Frontal cortex (tissue), 4 donors: ENCODE measurements around the gene TRMT1. TPM values are rescaled to one million over a fixed set of nuclear protein-coding genes. Genes with fewer than 3 reads are reported as not detected.
A peak's percentile ranks its signal among the peaks of the same experiment; 100 is the strongest.

ENCODE experiments used
- DNase-seq, 2 donors: peaks; one replicate each; pipeline ENCODE4 v3.0.0; 2012; ENCODE audit warnings: low spot score in 2 of 2
- FAIRE-seq: peaks from 2 replicates; lab custom pipeline; 2012; peaks lifted over from hg19 to GRCh38; lab: Jason Lieb, UNC
- total RNA-seq: library from RNA; depleted of rRNA; stranded (reverse); fragments of >200 nt; gene quantifications from one replicate; pipeline ENCODE4 v1.2.3, GENCODE V29; 2014
- donor health status: control.
- donor health status: control.
- donor health status: control.

TRMT1 gene
- total RNA-seq, 1 donor from 2014 or later = 17.9 TPM

DNA sequence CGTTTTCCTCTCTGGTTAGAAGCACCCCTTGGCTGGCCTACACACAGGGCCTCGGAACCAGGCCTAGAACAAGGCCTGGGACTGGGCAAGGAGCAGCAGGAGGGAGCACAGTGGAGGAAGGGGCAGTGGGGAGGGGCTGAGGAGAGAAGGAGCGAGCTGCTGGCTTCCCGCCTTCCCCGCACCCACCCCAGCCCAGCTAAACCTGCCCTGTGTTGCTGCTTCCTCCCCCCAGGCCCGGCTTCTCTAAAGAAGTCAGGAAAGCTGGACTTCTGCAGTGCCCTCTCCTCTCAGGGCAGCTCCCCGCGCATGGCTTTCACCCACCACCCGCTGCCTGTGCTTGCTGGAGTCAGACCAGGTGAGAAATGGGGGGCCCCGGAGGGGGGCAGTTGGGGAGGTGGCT is 38.2 kb downstream of the TRMT1 start:
- DNase-seq (no peak), FAIRE-seq (no peak)

DNA sequence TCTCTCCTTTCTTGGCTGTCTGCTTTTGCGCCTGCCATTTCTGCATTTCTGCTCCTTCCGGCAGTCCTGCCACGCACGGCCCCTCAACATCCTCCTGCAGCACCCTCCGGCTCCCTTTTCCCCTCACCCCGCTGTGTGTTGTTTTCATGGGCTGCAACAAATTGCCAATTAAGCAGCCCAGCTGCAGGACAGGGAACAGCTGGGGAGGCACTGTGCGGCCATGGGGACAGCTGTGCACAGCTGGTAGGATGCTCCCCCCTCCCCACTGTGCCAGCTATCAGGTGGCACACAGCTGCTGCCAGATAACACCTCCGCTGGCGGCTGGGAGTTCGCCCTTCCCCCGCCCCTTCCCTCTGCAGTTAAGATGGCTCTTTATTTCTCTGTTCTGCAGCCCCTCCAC is 39.3 kb downstream of the TRMT1 start:
- DNase-seq = peak in 1 of 2 donors; percentile 70

DNA sequence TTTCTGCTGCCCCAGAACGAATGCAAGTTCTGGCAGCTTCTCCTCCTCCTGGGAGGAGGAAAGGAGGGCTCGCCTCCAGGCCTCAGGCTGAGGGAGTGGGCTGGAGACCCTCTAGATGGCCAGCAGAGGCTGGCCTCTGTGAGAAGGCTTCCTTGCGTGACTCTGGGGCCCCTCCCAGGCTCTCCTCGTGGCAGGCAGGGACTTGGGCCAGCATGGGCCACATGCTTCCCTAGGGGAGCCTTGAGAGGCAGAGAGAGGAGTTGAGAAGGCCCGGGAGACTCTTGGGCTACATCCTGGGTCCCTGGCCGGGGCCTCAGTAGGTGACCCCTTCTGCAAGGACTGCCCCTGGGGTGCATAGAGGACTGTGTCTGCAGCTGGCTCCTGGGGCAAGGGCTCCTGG is 39.8 kb downstream of the TRMT1 start:
- DNase-seq (no peak), FAIRE-seq (no peak)

More for the DNA sequence above, 39.3 kb downstream of the TRMT1 start:
- FAIRE-seq = no peak

DNA sequence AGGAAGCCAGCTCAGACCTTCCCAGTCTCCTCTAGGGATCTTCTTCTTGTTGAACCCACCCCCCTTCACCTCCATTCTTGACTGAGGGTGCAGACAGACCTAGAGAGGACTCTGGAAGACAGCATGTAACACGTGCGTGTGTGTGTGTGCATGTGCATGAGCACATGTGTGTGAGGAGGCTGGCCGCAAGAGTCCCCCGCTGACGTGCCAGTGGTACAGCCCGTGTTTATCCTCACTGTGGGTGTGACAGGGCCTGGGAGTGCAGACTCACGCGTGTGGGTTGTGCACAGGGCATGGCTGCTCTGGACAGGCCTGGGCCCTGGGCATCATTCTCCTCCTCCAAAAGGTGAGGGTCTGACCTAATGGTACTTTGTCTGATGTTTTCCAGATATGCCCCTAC is 40.2 kb downstream of the TRMT1 start:
- no peak for FAIRE-seq
- DNase-seq = no peak

DNA sequence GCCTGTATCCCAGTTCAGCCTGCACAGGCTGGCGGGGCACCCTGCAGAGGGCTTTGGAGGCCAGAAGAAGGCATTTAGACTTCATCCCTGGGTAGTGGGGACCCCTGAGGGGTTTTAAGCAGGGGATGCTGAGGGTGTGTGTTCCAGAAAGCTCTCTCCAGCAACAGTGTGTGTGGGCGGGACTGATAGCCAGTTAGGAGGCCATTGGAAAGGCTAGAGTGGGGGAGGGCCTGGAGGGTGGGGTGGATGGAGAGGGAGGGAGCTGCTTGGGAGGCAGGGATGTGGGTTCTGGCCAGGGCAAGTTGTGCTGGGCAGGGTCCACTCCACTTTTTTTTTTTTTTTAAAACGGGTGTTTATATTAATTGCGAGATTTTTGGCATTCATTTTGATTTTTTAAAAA is 42.2 kb downstream of the TRMT1 start:
- FAIRE-seq = no peak
- DNase-seq = no peak

DNA sequence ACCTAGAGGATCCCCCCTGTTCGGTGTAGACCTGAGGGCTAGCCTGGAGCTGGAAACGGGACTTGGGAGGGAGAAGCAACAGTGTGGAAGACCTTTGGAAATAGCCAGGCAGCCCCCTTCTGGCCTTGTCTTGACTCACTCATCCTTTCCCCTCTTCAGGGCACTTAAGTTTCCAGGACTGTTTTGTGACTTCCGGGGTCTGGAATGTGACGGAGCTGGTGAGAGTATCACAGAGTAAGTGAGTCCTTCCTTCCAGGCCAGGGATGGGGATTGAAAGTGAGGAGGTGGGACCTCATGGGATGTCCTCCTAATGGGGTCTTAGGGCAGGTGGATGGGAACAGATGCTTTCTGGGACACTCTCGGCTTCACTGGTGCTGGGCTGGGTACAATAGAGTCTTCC is 43.3 kb downstream of the TRMT1 start:
- DNase-seq (no peak), FAIRE-seq (no peak)

DNA sequence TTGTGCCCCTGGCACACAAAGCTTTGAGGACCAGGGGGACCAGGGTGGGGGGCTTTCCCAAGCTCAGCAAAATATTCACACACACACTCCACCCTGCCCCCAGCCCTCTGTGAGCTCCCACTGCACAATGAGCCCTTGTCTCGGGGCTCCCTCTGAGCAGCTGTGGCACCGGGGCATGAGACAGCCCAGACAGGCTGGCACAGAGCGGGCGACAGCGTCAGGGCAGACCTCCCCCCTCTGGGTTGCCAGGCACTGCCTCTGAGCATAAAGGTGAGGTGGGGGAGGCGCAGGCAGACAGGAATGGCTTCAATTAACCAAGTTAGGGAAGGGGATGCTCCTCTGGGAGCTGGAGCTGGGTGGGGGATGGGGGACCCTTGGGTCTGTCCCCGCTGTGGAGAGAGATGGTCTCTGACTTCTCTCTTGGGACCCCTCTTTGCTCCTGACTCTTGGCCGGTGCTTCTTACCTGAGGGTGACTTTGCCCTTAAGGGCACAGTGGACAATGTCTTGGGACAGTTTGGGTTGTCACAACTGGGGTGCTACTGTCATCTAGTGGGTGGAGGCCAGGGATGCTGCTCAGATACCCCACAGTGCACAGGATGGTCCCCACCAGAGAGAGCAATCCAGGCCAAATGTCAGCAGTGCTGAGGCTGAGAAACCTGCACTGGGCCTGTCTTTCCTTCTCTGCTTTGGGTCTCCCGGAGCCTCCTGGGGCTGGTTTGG is 44.2 kb downstream of the TRMT1 start:
- FAIRE-seq = no peak

DNA sequence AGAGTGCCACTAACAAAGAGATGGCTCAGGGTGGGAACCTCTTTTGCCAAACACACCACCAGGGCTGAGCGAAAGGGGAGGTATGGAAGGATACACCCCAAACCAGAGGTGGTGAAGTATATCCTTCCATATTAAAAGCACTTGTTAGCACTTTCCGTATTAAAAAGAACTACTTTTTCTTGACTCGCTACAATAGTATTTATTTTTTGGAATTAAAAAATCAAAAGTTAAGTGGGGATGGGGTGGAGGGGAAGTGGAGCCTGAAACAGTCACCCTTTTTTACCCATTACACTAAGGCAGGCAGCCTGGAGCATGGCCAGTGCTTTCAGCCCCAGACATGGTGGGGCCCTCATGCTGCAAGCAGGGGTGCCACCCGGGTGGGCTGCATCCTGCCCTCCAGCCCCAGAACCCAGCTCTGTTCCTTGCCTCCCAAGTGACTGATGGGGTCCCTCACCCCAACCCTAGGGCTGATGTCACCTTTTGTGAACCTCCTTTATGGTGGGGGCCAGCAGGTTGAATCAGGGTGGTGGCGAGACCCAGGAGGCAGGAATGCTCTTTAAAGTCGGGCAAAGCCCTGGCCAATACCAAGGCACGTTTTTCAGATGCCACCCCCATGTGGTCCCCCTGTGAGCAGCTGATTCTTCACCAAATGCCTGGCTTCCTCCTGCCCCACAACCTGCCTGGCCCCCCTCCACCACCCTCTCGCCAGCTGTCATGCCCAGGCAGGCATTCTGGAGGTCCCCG is 44.9 kb downstream of the TRMT1 start:
- FAIRE-seq = no peak
- DNase-seq = no peak

More for the DNA sequence above, 44.2 kb downstream of the TRMT1 start:
- peak in 1 of 2 donors; percentile 73 for DNase-seq

DNA sequence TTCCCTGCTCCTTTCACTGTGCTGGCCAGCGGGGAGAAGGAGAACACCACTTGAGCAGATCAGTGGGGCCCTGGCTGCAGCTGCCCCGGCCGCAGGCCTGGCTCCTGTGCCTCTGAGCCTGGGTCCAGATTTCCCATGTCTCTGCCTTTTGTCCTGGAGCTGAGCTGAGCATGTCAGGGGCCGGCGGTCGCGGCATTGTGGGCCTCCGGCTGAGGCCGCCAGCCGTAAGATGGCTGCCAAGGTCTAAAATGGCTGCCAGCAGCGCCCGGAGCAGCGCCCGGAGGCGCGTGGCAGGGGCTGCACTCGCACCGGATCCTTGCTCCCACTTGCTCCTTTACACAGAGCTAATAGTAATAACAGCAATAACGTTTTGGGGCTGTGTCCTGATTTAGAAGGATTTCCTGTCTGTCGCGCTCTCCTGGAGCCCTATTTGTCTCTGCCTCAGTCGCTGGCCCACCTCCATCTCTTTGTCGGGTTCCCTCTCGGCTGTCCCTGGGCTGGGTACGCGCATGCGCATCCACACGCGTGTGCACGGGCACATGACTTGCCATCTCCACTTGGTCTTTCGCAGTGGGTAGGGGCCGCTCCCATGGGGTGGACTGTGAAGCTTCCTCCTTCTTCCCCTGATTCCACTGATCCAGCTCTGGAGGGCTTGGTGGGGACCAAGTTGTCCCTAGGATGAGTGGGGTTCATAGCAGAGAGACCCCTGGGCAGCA is 46.0 kb downstream of the TRMT1 start:
- no peak for FAIRE-seq
- no peak for DNase-seq

DNA sequence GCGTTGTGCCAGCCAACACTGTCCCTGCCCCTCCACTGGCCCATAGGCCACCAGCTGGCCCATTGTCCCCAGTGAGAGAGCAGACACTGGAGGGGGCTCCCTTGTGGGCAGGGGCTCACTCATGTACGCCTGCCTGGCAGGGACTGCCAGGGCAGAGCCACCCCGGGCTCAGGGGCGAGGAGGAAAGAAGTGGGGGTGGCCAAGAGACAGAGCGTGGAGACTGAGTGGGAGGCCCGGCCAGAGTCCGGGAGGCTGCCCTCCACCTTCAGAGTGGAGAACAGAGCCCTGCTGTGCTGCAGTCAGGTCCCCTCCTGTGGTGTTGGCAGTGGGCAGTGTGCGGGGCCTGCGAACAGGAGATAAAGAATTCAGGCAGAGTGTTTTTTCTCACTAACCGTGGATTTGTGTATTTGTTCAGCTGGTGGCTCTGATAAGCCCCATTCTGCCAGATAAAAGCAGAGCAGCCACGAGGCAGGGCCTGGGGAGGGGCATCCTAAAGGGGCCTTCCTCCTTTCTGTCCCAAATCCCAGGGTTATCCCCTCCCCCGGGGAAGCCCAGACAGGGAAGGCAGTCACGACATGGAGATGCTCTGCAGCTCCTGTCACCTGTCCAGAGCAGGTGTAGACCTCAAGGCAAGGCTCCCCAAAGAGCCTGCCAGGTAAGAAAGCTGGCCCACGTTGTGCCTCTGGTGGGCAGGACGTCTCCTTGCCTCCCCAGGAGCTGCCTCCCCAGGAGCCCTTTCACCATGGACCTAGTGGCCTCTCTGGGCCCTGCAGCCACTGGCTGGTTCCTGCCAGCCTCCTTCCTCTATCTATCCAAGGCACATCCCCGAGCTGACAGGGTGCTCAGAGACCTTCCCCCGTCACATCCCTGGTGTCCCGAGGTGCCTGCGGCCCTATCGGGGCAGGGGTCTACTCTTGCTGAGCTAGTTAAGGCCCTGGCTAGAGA is 46.9 kb downstream of the TRMT1 start:
- DNase-seq (no peak), FAIRE-seq (no peak)

DNA sequence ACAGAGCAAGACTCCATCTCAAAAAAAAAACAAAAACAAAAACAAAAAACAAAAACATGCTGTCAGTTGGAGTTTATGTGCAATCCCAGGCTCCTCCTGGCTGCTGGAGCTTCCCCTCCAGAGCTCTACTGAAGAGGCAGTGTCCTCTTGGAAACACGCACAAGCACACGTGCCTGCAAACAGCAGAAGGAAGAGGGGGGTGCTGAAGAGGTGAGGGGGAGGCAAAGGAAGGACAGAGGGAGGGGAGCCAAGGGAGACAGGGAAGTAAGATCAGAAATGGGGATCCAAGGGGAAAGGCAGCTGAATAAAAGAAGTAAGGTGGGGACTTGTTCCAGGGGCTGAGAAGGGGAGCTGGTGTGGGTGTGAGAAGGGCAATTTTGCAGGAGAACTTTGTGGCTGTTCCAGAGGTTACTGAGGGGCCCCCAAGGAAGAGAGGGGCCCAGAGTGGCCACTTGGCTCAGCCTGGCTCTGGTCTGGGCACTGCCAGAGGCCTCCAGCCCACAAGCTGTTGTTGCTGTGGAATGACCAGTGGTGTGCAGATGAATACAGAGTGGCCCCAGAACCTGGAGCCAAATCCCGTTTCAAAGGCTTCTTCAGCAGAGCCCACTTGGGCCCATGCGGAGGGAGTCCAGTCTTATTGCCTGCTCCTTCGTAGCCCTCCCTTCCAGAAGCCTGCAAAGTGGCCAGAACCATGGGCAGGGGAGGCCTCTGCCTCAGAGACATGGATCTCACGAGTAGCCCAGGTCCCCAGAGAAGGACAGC is 48.3 kb downstream of the TRMT1 start:
- no peak for DNase-seq
- FAIRE-seq = no peak

DNA sequence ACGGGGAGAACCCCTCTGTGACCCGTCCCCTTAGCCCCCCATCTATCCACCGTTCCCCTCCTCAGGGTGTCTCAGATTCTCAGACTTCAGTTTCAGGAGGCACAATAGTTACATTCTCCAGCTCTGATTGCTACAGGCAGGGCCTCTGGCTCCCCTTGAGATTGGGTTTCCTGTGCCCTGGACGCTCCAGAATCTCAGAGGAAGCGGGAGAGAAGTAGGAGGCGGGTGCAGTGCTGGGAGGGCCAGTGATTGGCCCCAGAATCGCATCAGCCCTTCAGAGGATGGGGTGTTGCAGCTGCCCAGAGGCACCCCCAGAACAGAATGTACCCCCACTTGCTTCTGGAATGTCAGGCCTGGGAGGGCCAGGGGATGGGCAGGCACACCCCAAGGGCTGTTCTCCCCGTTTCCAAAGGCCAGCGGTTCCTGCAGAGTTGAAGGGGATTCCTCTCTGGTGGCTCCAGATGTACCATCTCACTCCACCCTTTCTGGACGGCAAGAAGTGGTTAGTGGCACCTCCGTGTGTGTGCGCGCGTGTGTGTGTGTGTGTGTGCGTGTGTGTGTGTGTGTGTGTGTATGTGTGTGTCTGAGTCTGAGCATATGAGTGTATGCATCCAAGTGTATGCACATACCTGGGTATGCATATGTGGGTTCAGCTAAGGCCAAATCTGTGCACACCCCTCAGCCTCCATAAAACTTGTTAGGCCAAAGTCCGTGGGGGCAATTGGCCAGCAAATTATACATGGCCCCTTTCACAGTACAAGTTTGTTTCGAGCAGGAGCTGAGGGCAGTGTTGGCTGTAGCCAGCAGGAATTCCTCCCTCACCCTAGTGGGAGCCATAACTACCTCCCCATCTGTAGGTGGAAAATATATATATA is 49.4 kb downstream of the TRMT1 start:
- DNase-seq (no peak), FAIRE-seq (no peak)

DNA sequence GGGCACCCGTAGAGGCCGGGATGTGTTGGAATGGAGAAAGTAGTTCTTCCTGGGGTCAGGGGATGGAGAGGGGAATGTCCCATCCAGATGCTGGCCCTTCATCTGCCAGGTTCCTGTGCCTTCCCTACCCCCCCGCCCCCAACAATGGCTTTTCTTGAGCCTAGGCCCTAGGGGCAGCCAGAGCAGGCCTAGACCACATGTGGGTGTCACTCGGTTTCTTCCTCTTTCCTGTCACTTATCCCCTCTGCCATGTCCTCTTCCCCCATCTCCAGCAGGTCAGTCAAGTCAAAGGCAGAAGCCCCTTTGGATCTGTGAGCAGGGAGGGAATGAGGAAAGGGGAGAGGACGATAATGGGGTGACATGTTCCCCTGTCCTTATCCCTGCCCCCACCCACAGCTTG is 50.3 kb downstream of the TRMT1 start:
- DNase-seq (no peak), FAIRE-seq (no peak)

DNA sequence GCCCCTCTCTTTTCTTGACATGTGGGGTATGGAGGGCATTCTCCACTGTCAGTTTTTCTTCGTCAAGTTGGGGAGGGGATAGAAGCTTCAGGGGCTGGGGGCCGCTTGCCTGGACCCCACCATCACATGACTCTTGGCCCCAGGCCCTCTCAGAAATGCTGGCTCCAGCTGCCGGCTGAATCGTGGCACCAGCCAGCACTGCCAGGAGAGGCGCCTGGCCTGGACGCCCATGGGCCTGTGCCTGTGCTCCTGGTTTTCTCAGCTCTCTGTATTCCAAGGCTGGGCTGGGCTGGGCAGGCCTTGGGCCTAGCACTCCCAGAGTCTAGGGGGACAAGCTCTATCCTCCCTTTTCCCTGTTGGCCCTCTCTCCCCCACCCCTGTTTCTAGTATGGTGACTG is 52.4 kb downstream of the TRMT1 start:
- FAIRE-seq = no peak
- no peak for DNase-seq

DNA sequence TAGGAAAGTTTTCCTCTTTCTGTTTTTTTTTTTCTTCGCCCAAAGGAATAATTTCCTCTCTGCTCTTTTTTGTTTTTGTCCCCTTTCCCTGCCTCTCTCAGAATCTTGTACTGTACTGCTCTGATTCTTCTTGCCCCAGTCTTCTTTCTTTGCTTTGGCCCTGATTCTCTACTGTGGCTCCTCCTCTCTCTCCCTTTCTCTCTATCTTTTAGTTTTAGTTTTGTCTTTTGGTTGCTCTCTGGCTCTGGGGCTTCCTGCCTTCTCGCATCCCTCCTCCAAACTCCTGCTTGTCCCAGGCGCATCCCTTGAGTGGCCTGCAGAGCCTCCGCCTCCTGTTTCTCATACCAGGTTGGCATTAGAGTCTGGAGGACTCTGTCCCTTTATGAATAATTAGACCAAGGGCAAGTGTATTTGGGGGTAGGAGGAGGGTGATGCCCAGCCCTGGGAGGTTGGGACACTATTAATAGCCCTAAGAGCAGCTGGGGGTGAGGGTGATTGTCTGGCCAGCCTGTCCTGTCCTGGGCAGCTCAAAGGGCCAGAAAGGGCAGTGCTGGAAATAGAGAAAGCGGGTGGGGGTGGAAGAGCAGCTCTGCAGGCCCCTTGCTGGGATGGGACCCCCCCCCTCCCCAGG is 53.0 kb downstream of the TRMT1 start:
- DNase-seq = no peak
- no peak for FAIRE-seq

DNA sequence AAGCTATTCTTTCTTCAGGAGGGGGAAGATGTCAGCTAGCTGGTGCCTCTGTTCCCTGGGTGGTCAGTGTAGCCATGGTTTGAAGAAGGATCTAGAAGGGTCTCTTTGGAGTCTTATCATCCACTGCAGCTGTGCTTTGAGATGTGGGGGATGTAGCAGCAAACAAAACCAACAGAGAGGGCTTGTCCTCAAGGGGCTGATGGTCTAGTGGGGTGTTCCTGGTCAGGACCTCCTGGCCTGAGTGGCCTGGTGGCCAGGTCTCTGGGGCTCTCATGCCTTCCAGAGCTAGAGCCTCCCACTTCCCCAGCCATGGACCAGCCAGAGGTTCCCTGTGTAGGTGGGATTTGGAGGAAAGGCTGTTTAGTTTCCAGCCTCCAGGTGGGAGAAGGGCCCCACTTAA is 54.2 kb downstream of the TRMT1 start:
- no peak for DNase-seq
- FAIRE-seq = no peak

DNA sequence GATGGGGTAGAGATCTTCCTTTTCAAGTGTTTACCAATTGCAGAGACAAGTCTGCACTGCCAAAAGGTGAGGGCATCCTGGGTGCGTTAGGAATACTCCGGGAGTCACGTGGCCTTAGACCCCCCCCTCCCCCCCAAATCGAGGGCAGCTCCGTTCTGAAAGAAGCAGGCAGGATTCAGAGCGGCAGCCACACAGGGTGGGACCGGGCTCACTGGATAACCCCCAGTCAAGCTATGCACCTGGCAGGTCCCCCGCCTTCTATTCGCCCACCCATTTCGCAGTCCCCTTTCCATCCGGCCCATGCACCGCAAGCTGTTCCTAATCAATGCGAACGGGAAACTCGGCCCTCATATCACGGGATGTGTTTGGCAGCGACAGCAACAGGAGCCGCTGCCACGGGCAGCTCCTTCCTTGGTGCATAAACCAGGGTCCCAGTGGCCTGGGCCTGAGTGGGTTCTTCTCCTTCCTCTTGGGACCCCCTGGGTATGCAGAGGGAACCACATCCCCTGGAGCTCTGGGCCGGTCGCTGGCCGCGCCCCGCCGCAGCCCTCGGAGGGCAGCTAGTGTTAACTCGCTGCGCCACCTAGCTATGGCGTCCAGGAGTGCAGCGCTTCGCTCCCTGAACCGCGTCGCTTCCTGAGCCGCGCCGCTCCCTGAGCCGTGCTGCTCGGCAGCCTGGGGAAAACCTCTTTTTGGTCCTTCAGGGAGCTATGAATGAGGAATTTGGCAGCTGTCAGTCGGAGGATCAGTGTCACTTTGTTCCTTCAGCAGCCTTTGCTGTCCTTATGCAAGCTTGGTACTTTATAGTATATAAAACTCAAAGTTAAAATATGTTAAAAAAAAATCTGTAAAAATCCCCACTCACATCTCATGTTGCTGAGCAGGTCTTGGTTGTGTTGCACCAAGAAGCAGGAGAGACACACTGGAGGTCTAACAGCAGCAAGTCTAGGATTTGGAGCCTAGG is 55.3 kb downstream of the TRMT1 start:
- no peak for FAIRE-seq
- peak; percentile 79 to 89 for DNase-seq
